Frontal cortex (tissue), 4 donors: Measurements from ENCODE around the gene KLHL3. TPM values are rescaled to one million over a fixed set of nuclear protein-coding genes. Genes with fewer than 3 reads are reported as not detected.

Experiments used
- DNase-seq, 2 donors: peaks; one replicate each; pipeline ENCODE4 v3.0.0; 2012; ENCODE audit warnings: low spot score in 2 of 2
- FAIRE-seq: peaks from 2 replicates; lab custom pipeline; 2012; peaks lifted over from hg19 to GRCh38; lab: Jason Lieb, UNC
- total RNA-seq: library from RNA; depleted of rRNA; stranded (reverse); fragments of >200 nt; gene quantifications from one replicate; pipeline ENCODE4 v1.2.3, GENCODE V29; 2014
- donor health status: control.
- donor health status: control.
- donor health status: control.

Gene KLHL3
- total RNA-seq, 1 donor from 2014 or later = 13.0 TPM

DNA sequence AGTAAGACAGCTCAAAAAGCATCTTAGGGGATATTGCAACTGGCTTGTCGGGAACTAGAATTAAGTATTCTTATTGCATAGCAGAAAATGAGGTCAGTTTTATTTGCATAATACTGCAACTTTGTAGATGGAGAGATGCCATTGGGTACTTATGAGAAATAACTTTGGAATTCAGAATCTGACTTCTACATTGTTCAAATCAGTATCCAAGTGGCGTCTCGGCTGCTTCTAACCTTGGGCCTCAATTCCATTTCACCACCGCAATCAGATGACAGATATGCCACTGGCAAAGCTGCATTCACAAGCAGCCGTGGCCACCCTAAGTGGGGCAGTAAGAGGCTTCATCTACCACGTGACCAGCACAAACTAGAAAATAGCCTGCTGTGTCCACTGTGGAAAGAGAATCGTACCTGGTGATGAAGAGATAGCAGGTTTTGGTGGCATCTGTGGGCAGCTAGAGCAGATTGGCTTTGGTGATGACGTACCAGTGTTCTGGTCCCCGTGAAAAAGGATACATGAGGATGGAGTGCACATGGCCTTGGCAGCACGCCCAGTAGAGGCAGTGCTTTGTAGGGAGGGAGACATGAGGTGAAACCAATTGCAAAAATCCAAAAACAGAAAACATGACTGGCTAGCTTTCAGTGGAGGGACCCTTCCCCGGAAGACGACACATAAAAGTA is 116.6 kb downstream of the KLHL3 start:
- DNase-seq (peak in 1 of 2 donors; percentile 33), FAIRE-seq (no peak)

DNA sequence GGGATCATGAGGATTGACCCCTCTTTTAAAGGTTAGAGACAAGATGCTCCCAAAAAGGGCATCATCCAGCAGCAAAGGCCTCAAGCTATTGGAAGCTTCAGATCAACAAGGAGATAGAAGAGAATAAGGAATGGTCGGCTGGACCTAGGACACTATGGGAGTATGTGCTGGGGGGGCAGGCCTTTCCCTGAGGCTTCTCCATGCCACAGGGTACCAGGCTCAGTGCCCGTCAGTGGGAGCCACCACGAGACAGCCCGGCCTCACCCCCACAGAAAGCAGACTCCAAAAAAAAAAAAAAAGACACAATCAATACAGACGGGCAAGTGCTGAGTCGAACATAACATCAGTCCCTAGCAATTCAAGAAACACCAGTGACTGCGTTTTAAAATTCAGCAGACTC is 117.4 kb downstream of the KLHL3 start:
- DNase-seq (no peak), FAIRE-seq (no peak)

DNA sequence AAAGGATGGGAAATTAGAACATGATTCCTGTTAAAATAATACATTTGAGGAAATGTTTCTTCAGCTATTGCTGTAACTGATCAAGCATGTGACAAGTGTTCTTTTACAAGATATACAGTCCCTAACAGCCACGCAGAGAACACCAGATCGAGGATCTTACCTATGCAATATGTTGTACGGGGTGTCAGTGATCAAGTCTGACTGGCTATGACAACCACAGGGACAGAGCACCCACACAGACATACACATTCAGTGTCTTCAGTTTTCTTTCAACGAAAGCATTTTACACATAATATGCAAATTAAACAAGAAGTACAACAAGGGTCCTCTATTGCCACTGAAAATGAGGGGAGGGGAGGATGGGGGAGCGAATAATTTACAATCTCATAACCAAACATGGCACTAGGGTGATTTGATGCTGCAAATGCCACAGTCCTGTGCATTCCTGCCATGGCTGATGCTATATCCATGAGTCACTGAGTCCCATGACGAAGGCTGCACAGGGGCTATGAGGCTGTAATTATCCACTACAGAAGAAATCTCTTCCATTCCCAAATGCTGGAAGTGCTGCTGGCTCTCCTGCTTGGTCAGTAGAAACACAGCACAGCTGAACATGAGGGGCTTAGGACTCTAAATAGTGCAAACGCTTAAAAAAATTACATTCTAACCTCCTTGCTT is 118.2 kb downstream of the KLHL3 start:
- DNase-seq (no peak), FAIRE-seq (no peak)

DNA sequence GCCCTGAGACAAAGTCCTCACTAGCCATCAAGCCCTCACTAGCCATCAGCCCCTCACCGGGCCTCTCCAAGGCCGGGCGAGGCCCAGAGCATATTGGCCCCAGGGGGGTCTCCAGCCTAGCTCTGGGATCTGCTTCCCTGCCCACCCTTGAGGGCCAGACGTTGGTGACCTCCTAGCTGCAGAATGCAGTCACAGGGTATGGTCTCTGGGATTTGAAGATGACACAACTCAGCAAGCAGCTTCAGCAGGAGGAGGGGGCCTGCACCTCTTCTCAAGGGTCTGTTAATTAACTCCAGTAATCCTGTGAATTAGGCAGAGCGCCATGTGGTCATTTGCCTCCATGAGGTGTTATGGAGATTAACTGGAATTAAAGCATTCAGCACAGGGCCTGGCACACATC is 119.8 kb downstream of the KLHL3 start:
- DNase-seq (no peak), FAIRE-seq (no peak)

DNA sequence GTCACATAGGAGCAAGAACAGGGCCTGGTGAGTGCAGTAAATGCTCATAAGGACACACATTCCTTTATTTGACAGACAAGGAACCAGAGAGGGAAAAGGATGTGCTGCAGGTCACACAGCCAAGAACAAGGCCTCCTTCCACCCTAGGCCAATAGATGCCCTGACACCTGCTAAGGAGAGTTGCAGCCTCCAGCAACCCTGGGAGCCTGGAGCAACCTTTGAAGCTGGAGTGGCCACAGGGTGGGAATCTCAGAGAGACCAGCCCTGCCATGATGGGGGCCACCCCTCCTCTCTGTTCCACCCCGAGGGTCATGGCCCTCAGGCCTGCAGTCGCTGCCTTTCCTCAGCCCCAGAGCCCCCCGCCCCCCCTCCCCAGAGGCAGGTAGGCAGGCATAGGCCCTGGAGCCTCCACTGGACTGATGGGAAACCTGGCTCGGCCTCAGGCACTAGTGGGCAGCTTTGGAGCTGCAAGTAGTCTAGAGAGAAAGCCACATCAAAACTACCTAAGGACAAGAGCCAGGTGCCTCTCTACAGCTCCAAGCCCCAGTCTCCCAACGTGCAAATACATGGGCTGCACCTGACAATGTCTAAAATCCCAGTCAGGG is 120.6 kb downstream of the KLHL3 start:
- DNase-seq (no peak), FAIRE-seq (no peak)

DNA sequence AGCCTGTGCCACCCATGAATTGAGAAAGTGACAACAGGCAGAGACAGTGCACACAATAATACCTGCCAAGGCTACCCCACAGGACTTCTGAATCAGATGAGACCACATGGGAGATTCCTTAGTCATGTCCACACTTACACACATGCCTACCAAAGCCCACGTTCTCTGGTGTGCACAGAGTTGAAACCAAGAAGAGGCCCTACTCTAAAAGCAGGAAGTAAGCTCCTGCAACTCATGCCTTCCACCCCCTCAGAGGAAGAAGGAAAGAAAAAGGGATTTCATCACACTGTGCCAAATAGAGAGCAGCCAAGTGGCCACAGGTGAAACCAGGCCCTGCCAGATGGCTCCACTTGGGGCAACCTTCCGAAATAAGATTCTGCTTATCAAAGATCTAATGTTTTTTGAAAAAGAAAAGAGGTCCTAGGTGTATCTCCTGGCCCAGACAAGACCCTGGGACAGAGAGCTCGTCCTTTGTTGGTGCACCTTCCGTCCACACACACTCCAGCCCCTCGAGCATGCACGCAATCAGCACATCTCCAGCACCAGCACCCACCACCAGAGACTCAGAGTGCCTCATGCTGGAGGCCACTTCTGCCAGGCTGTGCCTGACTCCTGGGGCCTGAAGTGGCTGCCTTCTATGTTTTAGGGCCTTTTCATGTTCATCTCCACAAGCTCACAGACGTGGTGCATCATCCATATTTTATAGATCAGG is 122.2 kb downstream of the KLHL3 start:
- no peak for FAIRE-seq
- DNase-seq = peak in 1 of 2 donors; percentile 30

DNA sequence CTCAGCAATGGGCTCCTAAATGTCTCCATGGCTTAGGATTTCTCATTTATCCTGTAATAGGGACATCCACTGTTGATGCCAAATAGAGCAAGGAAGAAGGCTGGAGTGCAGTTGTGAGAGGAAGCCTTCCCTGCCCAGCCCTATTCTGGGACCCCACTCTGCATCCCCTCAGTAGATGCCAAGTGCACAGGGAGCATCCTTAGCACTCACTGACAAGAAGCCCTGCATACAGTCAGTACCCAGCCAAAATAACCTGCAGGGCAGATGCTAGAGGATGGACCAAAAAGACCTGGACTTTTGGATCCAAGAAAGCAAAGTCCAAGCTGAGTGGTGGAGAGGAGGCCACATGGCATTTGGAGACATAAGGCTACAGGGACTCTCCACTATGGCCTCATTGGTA is 123.3 kb downstream of the KLHL3 start:
- FAIRE-seq (no peak), DNase-seq (no peak)

DNA sequence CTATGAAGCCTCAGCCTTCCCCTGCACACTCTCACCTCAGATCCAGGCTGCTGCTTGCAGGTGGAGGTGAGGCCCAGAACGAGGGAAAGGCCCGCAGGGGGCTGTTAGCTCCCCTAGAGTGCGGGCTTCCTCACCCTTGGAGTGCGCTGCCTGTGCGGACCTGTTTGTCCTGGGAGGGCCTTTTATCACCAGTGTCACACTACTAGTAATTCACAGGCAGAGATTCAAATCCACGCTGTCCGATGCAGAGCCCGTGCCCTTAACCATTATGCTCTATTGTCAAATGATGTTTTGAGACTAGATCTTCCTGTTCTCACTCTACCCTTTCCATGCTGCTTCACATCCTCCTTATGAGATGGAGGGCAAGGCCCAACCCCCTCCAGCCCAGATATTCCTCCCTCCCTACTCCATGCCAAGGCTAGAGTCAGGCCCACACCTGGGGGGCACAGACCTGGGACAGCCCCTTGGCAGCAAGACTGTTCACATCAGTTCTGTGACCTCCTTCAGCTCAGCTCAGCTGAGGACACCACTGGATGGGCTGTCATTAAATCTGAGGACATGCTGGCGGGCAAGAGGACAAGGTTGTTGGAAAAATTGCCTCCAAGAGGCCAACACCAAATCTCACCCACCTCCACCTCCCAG is 124.0 kb downstream of the KLHL3 start:
- DNase-seq (no peak), FAIRE-seq (no peak)

DNA sequence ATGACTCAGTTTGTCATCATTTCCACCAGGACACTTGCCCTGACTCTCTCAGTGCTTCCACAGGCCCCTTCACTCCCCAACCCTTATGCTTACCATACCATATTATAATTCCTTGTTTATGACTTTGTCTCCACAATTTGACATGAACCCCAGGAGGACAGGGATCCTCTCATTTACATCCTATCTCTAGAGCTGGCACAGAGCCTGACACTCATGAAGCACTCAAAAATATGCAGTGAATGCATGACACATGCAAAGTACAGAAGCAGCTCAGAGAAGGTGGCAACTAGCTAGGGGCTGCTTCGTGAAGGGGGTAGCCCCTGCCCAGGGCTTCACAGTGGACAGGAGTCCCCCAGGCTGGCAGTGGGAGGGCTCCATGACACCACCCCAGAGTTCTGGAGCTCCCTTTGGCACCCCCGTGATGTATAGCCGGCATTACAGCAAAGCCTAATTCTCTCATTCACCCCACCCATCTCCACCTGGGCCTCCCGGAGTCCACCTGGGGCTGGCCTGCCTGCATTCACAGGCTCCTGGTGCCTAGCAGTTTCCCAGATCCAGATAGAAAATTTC is 124.8 kb downstream of the KLHL3 start:
- FAIRE-seq = no peak
- no peak for DNase-seq

DNA sequence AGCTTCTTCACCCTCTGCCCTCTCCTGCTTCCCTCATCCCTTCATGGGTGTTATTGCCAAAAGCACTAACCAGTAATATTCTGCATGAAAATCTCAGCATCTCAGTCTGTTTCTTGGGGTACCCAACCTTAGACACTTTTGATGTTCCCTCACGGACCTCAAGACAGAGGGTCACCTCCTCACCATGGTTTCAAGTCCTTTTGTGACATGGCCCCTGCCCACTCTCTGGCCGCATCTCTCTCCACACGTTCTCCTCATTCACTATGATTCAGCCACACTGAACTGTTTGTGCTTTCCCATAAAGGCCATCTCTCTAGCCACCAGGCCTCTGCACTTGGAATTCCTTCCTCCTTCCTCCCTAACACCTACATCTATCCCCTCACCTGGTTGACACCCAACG is 125.3 kb downstream of the KLHL3 start:
- DNase-seq (no peak), FAIRE-seq (no peak)

DNA sequence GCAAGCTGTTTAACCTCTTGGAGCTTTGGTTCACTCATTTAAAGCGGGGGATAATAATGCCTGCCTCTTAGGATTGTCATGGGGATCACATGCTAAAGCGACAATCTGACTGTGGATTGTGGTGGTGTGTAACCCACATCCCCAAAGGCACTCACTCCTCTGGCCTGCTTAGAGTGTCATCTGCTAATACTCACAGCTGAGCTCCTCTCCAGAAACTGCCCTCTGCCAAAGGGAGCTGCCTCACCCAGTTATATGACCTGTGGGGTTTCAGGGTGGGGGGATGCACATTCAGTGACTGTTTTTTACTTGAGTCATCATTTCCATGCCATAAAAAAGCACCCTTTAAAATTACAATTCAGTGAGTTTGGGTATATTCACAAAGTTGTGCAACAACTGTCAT is 126.8 kb downstream of the KLHL3 start:
- FAIRE-seq (no peak), DNase-seq (no peak)

DNA sequence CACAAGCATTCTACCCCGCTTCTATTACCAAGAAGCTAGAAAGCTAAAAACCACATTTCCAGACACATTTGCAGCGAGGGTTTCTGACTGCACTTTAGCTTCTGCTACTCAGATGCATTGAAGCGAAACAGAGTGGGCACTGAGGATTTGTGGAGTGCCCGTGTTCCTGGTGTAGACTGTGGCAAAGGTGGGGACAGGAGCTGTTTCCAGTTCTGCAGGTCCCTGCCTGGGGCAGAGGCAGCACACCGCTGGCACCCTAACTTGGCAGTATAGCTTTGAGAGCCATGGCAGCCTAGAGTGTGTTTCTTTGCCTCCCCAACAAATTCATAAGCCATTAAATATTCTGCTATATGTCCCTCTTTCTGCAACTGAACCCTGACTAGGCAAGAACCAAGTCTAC is 128.1 kb downstream of the KLHL3 start:
- DNase-seq (no peak), FAIRE-seq (no peak)

DNA sequence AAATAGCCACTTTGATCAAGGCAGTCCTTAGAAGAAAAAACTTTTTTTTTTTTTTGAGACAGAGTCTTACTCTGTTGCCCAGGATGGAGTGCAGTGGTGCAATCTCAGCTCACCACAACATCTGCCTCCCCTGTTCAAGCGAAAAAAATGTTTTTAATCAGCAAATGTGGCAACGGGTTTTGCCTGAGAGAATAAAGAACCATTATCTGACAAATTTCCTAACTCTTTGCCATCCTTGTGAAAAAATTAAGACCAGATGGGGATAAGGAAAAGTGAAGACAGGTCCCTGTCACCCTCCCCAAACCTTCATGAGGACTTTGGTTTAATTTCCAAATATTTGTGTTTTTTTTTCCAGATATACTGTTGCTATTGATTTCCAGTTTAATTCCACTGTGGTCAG is 129.5 kb downstream of the KLHL3 start:
- FAIRE-seq = no peak
- no peak for DNase-seq

DNA sequence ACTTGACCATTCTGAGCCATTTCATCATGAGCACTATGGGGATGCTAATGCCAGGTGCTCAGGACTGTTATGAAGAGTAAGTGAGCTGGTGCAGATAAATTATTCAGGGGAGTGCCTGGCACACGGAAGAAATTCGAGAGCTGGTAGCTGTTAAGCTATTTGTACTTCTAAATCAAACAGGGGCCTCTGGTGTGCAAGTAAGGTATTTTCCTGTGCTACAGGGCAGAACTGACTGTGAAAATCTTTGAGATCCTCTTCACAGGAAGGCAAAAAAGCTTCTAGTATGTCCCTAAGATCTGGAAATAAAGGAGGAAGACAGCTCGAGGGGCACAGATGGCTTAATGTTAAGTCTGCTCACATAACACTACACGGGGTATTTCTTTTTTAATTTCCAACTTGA is 130.5 kb downstream of the KLHL3 start:
- FAIRE-seq (no peak), DNase-seq (peak in 1 of 2 donors; percentile 27)

DNA sequence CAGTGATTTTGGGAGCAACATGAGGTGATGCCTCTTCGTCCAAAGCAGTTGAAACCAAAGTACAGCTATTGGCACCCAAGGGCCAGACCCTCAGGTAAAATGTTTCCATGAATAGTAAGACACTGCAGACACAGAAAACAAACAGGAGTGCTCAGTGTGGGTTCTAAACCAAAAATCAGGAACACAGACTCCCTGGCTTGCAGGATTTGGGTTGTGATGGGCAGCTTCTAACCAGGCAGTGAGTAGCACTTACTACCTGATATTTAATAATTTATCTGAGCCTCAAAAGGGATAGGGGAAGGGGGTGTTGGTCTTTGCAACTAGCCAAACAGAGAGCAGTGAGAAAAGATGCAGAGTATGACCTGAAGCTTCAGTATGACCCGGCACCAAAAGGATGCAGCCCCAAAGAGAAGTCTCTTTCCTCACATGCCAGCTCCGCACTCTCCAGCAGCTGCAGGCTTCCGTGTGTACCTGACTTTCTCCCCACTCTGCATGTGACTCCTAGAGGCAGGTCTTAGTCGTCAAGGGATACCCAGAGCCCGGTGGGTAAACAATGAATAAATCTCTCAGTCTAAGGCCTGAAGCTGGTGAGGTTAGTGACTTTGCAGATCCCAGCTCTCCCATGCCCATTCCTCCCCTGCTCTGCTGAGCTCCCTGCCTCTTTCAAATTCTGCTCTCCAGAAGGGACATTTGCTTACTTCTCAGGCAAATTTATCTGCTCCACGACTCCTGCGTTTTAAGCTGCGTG is 131.4 kb downstream of the KLHL3 start:
- FAIRE-seq = no peak
- no peak for DNase-seq

DNA sequence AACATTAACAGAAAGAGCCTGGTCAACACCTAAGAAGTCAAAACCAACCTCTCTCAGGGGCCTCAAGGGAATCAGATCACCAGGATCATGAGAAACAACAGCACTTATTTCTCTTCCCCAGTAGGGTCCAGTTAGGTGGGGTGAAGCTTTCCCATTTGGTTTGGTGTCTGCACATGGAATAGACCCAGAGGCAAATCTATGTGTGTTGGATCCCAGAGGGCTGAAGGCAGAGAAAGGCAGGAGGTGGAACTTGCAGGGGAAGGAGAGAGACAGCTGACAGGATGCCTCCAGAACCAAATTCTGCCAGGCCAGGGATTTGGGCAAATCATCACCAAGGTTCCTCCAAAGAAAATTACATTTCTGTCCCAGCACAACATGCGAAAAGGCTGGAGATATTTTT is 132.0 kb downstream of the KLHL3 start:
- no peak for FAIRE-seq
- DNase-seq = no peak

DNA sequence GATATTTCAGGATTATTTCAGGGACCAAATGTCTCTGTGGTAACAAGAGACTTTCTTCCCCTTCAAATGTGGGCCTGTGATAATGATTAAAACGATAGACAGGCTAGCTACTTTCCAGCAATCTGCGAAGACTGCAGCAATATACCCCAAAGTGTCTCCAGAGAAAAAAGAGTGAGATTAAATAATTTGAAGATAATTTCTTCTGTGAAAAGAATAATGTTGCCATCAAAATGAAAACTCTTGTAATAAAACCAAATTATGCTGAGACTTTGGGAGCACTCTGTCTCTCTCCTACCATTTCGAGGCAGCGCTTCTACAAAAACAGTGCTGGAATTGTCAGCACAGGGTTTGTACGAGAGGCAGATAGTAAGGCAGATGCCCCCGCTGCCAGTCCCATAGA is 132.5 kb downstream of the KLHL3 start:
- no peak for FAIRE-seq
- no peak for DNase-seq

DNA sequence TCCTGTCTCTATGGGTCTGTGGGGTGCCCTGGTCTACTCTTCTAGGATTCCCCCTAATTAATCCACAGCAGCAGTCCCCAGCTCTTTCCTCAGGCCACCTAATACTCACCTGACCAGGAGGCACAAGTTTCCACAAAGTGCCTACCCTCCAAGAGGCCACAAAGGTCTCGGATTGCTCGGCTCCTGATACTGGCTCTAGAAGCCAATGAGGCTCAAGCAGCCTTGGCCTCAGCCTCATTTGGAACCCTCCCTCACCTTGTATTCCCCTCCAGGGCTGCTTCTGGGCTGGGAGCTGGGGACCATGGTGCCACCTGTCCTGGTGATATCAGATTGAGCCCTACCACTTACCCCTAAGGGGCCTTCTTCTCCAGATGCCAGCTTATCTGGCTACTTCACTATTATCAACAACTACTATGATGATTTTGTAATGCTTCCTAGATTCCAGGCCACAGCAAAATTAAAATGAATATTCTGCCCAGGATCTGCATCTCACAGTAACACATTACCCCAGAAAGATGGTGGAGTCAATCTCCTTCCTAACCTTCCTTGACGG is 133.1 kb downstream of the KLHL3 start:
- DNase-seq (no peak), FAIRE-seq (no peak)

DNA sequence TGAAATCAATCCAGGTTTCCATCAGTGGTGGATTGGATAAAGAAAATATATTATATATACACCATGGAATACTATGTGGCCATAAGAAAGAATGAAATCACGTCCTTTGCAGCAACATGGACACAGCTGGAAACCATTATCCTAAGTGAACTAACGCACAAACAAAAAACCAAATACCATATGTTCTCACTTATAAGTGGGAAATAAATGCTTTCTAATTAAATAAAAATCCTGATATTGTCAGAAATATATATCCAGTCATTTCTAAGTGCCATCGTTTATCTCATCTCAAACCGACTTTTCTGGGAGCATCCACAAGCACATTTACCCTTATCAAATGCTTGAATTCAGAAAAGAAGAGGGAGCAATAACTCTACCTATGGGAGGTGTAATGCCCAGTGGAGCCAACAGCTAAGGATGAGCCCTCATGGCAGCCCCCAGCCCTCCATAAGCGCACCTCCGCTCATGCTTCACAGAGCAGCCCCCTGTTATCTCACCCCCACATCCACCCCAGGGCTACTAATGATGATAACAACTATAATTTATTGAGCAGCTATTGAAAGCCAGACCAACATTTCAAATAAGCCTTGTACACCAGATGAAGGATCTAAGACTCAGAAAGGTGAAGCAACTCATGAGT is 135.0 kb downstream of the KLHL3 start:
- FAIRE-seq = no peak
- no peak for DNase-seq
